GM13976 (cell line): ENCODE data around the gene LMTK3.
A peak's percentile ranks its signal among the peaks of the same experiment; 100 is the strongest.

Experiments used
- DNase-seq: peaks from one replicate; pipeline ENCODE4 v3.0.0; 2012; ENCODE audit warnings: low spot score
- CTCF ChIP-seq: IDR thresholded peaks from 2 replicates; pipeline ENCODE4 v1.5.1; 2012; ENCODE audit warnings: borderline replicate concordance, mild to moderate bottlenecking; ENCODE audit not compliant: insufficient read depth; ENCODE audit errors: extremely low read depth, missing control alignments, control extremely low read depth
- in situ Hi-C: fragments of 300-500 bp; cut with MboI; formaldehyde crosslinking; loops from one replicate; pipeline ENCODE4 v1.12.0; 2022; ENCODE audit warnings: low sequenced_read_pairs, mixed read lengths, inconsistent platforms; ENCODE audit not compliant: unreplicated experiment

LMTK3 gene

DNA sequence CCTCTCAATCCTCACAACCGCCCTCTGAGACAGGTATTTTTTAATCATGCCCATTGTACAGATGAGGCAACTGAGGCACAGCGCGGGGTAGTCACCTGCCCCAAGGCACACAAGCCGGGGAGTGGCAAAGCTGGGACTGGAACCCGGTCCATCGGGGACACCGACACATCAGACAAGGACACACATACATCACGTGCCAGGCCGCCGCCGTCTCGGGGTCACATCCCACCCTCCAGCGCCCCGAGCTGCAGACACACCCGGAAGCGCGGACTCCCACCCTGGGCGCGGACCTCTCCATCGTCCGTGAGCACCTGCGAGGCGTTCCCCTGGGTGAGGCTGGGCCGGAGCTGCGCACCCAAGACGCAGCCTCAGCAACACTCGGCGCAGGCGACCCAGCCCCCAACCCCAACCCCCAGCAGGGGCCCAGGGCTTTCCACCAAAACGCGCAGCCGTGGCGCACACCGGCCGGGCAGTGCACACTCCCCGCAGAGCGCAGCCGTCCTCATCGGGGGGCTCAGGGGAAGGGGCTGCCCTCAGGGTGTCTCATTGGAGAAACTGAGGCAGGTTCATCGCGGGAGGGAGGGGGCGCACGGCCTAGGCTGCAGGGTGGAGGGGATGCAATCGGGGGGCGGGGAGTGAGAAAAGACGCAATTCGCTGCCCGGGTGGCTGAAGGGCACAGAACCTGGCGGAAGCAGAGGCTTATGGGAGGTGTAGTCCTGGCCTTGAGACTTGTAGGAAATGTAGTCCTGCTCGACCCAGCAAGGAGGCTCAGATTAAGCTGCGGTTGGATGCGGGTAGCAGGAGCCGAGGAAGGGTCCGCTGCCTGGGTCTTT lies 1.9 kb upstream of the LMTK3 start:
- no peak for TF ChIP-seq CTCF
- in situ Hi-C loops: no loop called here
- peak; percentile 88 for DNase-seq

DNA sequence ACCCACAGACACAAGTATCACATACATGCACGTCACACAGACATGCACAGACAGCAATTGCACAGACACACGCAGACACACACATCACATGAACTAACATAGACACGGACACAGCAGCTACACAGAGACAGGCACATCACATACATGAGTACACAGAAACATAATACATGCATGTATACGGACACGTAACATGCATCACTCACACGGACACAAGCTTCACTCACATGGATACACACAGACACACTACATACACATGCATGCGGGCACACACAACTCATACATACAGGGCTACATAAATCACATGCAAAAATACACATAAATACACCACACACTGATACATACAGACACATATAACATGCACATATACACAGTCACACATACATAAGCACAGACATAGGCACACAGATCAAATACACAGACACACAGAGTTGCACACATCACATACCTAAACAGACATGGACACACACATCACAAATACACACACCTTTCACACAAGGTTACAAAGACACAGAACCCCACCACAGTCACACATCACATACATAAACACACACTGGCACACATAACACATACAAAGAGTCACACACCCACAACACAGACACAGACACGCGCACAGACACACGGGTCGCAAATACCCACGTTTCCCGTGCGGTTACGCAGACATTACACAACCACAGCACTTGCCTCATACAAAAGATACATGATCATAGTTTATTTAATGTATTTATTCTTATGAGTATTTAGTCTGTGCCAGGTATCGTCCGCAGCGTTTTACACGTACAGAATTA lies 1.1 kb upstream of the LMTK3 start:
- in situ Hi-C loops: no loop called here
- TF ChIP-seq CTCF: no peak
- DNase-seq: no peak

GRCh38 chr19:48511321-48511731 lies 309 bp downstream of the LMTK3 start:
- peak; percentile 34 for DNase-seq
- in situ Hi-C loops: no loop called here
- TF ChIP-seq CTCF: no peak

DNA sequence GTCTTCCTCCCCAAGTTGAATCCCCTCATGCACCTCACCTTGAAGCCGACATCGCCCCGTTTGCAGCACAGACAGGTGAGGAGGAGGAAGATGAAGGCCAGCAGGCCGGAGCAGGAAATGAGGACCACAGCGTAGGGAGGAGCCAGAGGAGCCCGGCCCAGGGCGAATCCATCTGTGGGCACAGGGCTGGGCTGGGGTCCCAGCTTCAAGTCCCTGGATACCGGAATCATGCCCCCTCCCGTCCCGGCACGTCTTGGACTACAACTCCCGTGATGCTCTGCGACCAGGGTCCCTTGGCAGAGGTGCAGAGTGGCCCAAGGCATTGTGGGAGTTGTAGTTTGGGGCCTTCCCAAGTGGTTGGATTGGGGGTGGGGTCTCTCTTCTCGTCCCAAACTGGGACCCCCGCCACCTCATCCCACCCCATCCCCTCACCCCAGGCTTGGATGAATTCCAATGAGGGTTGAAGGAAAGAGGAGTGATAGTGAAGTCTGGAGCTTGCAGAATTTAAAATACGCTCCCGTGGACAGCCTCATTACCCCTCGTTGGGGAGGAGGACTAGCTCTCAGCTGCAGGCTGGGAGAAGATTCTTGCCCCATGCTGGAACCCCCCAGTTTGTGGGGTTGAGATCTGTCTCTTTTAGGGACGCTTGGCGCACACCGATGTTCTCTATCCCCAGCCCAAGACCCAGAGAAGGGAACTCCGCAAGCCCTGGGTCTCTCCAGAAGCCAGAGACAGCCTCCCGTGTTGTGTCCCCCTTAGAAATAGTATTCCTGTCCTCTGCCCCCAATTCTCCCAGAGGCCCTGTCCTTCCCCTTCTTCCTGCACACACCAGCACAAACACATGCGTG lies 990 bp downstream of the LMTK3 start:
- in situ Hi-C loops: no loop called here
- TF ChIP-seq CTCF: no peak
- DNase-seq: peak; percentile 81

GRCh38 chr19:48509467-48510194 lies 2.0 kb downstream of the LMTK3 start:
- TF ChIP-seq CTCF: no peak
- in situ Hi-C loops: loop anchor here (5.0 kb wide), 1 partner anchor 78 kb away; no protein-coding TSS in a partner anchor
- DNase-seq: peak; percentile 20
